ENCODE results near the gene TMEM225B.

GRCh38 chr7:99596408-99596955, 1.6 kb upstream of the TMEM225B start:
- TF ChIP-seq, protein P1, sequence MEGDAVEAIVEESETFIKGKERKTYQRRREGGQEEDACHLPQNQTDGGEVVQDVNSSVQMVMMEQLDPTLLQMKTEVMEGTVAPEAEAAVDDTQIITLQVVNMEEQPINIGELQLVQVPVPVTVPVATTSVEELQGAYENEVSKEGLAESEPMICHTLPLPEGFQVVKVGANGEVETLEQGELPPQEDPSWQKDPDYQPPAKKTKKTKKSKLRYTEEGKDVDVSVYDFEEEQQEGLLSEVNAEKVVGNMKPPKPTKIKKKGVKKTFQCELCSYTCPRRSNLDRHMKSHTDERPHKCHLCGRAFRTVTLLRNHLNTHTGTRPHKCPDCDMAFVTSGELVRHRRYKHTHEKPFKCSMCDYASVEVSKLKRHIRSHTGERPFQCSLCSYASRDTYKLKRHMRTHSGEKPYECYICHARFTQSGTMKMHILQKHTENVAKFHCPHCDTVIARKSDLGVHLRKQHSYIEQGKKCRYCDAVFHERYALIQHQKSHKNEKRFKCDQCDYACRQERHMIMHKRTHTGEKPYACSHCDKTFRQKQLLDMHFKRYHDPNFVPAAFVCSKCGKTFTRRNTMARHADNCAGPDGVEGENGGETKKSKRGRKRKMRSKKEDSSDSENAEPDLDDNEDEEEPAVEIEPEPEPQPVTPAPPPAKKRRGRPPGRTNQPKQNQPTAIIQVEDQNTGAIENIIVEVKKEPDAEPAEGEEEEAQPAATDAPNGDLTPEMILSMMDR (IDR thresholded peaks at IDR 0.05; ENCODE audit: low read length) = no peak
- TF ChIP-seq EZH2 (IDR thresholded peaks at IDR 0.05; ENCODE audit: borderline replicate concordance, low read length) = no peak

Data from OCI-LY1 (cell line).